Activated CD4-positive, alpha-beta T cell treated with anti-CD3 and anti-CD28 coated beads, Interleukin-2, amount 10 ng/mL, durations not matched to agents 7 days and 5 days (primary cell): ENCODE measurements around the gene SH3RF3. TPM values are rescaled to one million over a fixed set of nuclear protein-coding genes. Genes with fewer than 3 reads are reported as not detected.

Experiments
- CTCF ChIA-PET: fragments of 350-600 bp; sonication (Branson Sonifier 250); formaldehyde crosslinking; loops from one replicate; lab custom pipeline; 2021; ENCODE audit warnings: antibody characterized with exemption; lab: Charles Lee
- POLR2A ChIA-PET: fragments of 350-600 bp; sonication (Branson Sonifier 250); formaldehyde crosslinking; loops from one replicate; lab custom pipeline; 2021; ENCODE audit warnings: antibody characterized with exemption; lab: Charles Lee
- DNase-seq: peaks from one replicate; pipeline ENCODE4 v3.0.0-alpha.2; 2020
- H3K27ac Mint-ChIP-seq: one replicate; pipeline ENCODE4 v1.8.0; 2021; ENCODE audit warnings: mild to moderate bottlenecking, moderate library complexity, mixed read lengths
- H3K27me3 Mint-ChIP-seq: one replicate; pipeline ENCODE4 v1.8.0; 2021; ENCODE audit warnings: mixed read lengths
- H3K36me3 Mint-ChIP-seq: one replicate; pipeline ENCODE4 v1.8.0; 2021; ENCODE audit warnings: low read depth, mixed read lengths
- H3K4me1 Mint-ChIP-seq: one replicate; pipeline ENCODE4 v1.8.0; 2021; ENCODE audit warnings: mixed read lengths
- H3K4me3 Mint-ChIP-seq: one replicate; pipeline ENCODE4 v1.8.0; 2021; ENCODE audit warnings: mild to moderate bottlenecking, moderate library complexity, mixed read lengths
- H3K9me3 Mint-ChIP-seq: one replicate; pipeline ENCODE4 v1.8.0; 2021; ENCODE audit warnings: mixed read lengths
- total RNA-seq, 2 experiments: library from RNA; stranded (reverse); gene quantifications; one replicate each; pipeline ENCODE4 v1.2.3, GENCODE V29; 2021

The SH3RF3 gene
- total RNA-seq, 2 experiments from 2014 or later = 0.08 to 0.17 TPM

DNA sequence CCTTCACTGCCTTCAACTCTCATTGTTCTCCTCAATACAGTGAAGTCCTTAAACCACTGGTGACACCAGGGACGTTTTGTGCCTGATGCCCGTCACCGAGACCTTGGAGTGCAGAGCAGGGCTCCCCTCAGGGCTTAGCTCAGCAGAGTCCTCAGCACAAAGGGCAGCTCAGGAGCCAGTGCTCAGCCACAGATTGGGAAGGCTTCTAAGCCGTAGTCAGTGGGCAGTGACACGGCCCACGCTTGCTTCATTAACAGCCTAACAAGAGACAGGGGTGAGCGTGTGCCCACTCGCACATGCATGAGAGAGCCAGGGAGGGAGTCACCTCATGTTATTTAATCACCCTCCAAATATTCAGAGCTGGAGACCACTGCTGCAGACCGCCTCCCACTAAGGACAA lies 137.5 kb downstream of the SH3RF3 start:
- H3K4me1 Mint-ChIP-seq = no peaks in the 10 kb centered on the region
- no peaks in the 10 kb centered on the region for H3K9me3 Mint-ChIP-seq
- H3K27me3 Mint-ChIP-seq = no peaks in the 10 kb centered on the region
- no peak overlapping the region for H3K27ac Mint-ChIP-seq
- no peak for DNase-seq
- POLR2A ChIA-PET = no interaction called here
- CTCF ChIA-PET = interaction anchor here (1.0 kb wide), 1 partner anchor 17 kb away, joined by 3 read pairs; no protein-coding TSS in a partner anchor
- no peaks in the 10 kb centered on the region for H3K36me3 Mint-ChIP-seq
- no peak overlapping the region for H3K4me3 Mint-ChIP-seq

- H3K27me3 Mint-ChIP-seq = no peaks in the 10 kb centered on the region
- H3K36me3 Mint-ChIP-seq = no peaks in the 10 kb centered on the region
- H3K9me3 Mint-ChIP-seq = no peaks in the 10 kb centered on the region
- H3K4me1 Mint-ChIP-seq = no peaks in the 10 kb centered on the region
- CTCF ChIA-PET = interaction anchor here (1.0 kb wide), 1 partner anchor 16 kb away, joined by 3 read pairs; no protein-coding TSS in a partner anchor
- POLR2A ChIA-PET = no interaction called here
- no peak for DNase-seq
- no peak overlapping the region for H3K27ac Mint-ChIP-seq
- H3K4me3 Mint-ChIP-seq = no peak overlapping the region
Measured at GRCh38 chr2:109266998-109267854, 138.2 kb downstream of the SH3RF3 start.

DNA sequence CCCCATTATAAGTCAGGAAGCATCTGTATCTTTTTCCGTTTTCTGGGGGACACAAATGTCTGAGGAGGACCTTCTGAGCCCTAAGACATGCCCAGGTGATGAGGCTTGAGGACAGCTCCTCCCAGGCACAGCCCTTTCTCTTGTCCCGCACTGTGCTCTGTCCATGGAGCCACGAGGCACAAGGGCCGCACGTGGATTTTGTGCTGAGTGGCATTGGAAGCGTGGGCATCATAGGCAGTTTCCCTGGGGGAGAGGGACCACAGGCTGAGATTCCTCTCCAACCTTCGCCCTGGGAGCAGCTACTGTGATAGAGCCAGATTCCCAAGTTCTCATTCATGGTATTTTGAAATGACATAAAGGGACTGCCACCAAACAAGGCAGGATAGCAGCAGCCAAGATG lies 139.9 kb downstream of the SH3RF3 start:
- Mint-ChIP-seq H3K36me3 (no peaks in the 10 kb centered on the region), H3K27me3 (peaks cover 5% of the 10 kb centered on the region), H3K9me3 (no peaks in the 10 kb centered on the region), H3K27ac (no peak overlapping the region), H3K4me1 (no peaks in the 10 kb centered on the region), H3K4me3 (no peak overlapping the region)
- POLR2A ChIA-PET = no interaction called here
- CTCF ChIA-PET = no interaction called here
- DNase-seq = no peak

DNA sequence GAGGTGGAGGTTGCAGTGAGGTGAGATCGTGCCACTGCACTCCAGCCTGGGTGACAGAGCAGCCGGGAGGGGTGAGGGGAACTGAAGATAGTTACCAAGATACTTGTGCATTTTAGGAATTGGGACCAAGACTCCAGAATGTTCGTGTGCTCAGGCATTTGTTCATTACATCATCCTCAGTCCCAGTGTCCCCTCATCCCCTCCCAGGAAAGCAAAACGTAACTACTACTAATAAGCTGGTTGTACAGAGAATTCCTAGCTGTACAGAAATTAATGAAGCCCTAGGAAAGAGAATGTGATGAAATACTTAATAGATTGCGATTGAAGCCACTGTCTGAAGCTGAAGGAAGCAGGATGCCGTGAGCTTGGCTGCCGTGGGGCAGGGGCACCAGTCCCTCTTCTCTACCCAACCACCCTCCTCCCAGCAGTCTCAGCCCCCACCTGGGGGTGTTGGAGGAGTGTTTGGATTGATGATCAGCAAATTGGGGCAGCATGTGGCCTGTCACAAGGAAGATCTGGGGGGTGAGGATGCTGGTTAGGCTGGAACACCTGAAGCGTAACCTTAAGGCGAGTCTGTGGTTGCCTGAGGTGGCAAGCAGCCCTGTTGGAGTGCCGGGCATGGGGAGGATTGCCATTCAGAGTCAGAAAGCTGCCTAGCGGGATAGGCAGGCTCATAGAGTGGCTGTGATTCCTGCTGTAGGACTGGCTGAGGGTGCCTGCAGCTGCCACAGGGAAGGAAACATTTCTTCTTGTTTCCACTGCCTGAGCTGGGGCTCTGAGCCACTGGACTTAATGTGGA lies 140.9 kb downstream of the SH3RF3 start:
- CTCF ChIA-PET = interaction anchor here (1.0 kb wide), 1 partner anchor 10 kb away, joined by 3 read pairs; no protein-coding TSS in a partner anchor
- POLR2A ChIA-PET = no interaction called here
- DNase-seq = no peak
- Mint-ChIP-seq H3K27me3 (peaks cover 7% of the 10 kb centered on the region), H3K9me3 (no peaks in the 10 kb centered on the region), H3K36me3 (no peaks in the 10 kb centered on the region), H3K27ac (no peak overlapping the region), H3K4me3 (no peak overlapping the region), H3K4me1 (no peaks in the 10 kb centered on the region)

- Mint-ChIP-seq H3K27ac (no peak overlapping the region), H3K4me3 (no peak overlapping the region), H3K9me3 (no peaks in the 10 kb centered on the region), H3K27me3 (peaks cover 7% of the 10 kb centered on the region), H3K4me1 (no peaks in the 10 kb centered on the region), H3K36me3 (no peaks in the 10 kb centered on the region)
- ChIA-PET CTCF (no interaction called here), POLR2A (no interaction called here)
- DNase-seq = no peak
Measured at GRCh38 chr2:109270505-109271312, 141.7 kb downstream of the SH3RF3 start.

GRCh38 chr2:109271920-109272319 lies 142.9 kb downstream of the SH3RF3 start:
- ChIA-PET POLR2A (no interaction called here), CTCF (no interaction called here)
- H3K4me3 Mint-ChIP-seq = no peak overlapping the region
- no peaks in the 10 kb centered on the region for H3K4me1 Mint-ChIP-seq
- H3K9me3 Mint-ChIP-seq = no peaks in the 10 kb centered on the region
- DNase-seq = no peak
- H3K27ac Mint-ChIP-seq = no peak overlapping the region
- no peaks in the 10 kb centered on the region for H3K36me3 Mint-ChIP-seq
- peaks cover 7% of the 10 kb centered on the region for H3K27me3 Mint-ChIP-seq

GRCh38 chr2:109272461-109272860 lies 143.5 kb downstream of the SH3RF3 start:
- ChIA-PET POLR2A (no interaction called here), CTCF (no interaction called here)
- H3K4me1 Mint-ChIP-seq = no peaks in the 10 kb centered on the region
- H3K36me3 Mint-ChIP-seq = no peaks in the 10 kb centered on the region
- no peaks in the 10 kb centered on the region for H3K9me3 Mint-ChIP-seq
- H3K4me3 Mint-ChIP-seq = no peak overlapping the region
- no peak for DNase-seq
- H3K27ac Mint-ChIP-seq = no peak overlapping the region
- peaks cover 7% of the 10 kb centered on the region for H3K27me3 Mint-ChIP-seq

DNA sequence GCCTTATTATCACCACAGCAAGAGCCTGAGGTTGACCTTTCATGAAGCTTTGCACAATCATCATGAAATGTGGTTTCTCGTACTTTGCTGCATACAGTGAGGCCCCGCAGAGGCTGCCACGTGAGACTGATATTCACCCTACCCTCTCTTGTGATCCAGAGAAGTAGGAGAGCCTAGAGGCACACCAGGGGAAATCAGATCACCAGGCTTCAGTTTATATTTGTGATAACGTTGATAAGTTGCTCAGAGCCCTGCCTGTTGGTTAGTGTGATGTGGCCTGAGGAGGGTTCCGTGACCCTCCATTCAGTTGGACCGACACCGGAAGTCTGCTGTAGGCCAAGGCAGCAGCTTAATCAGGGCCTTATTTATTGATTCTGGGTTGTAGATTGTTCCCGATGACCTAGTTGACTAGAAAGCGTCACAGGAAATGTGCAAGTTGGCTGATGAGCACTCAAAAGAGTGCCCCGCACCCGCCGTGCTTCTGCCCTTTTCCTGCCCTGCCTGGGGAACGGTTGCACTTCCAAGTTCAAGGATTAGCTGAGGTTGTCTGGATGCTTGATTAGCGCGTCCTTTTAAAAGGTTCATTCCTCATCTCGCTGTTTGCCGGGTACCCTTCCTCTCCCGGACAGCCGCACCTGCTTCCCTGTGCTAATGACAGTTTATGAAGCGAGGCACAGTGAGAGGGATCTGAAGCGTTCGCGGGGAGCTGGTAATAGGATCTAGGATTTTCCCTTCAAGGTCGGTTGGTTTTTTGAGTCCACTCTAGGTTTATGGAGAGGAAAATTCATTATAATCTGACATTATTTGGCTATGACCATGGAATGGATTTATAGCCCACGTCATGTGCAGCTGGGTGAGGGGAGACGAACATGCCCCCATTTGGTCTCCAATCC lies 146.4 kb downstream of the SH3RF3 start:
- no peak overlapping the region for H3K4me3 Mint-ChIP-seq
- ChIA-PET POLR2A (no interaction called here), CTCF (interaction anchor here (1.0 kb wide), 1 partner anchor 135 kb away, joined by 5 read pairs; no protein-coding TSS in a partner anchor)
- peaks cover 7% of the 10 kb centered on the region for H3K27me3 Mint-ChIP-seq
- no peaks in the 10 kb centered on the region for H3K4me1 Mint-ChIP-seq
- no peak overlapping the region for H3K27ac Mint-ChIP-seq
- H3K36me3 Mint-ChIP-seq = no peaks in the 10 kb centered on the region
- no peak for DNase-seq
- no peaks in the 10 kb centered on the region for H3K9me3 Mint-ChIP-seq

DNA sequence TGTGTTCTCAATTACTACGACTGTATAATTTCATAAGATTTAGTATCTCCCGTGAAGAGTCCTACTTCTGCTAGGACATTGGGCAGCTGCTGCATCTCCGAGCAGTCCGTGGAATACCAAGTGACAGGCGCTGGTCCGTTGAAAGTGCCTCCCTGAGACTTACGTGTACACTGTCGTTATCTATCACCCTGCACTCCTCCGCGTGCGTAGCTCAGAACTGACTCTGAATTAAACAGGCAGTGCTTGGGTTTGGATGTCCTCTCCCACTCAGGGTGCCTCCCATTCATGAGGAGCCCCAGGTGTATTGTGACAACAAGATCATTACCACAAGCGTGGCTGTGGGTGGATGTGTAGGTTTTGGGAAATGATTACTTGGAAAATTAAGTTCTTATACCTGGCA lies 148.4 kb downstream of the SH3RF3 start:
- ChIA-PET CTCF (interaction anchor here (0.6 kb wide), 1 partner anchor 1451 kb away, joined by 4 read pairs; no protein-coding TSS in a partner anchor), POLR2A (no interaction called here)
- Mint-ChIP-seq H3K27me3 (peaks cover 7% of the 10 kb centered on the region), H3K4me1 (no peaks in the 10 kb centered on the region), H3K27ac (no peak overlapping the region), H3K9me3 (no peaks in the 10 kb centered on the region), H3K4me3 (no peak overlapping the region), H3K36me3 (no peaks in the 10 kb centered on the region)
- DNase-seq = no peak

DNA sequence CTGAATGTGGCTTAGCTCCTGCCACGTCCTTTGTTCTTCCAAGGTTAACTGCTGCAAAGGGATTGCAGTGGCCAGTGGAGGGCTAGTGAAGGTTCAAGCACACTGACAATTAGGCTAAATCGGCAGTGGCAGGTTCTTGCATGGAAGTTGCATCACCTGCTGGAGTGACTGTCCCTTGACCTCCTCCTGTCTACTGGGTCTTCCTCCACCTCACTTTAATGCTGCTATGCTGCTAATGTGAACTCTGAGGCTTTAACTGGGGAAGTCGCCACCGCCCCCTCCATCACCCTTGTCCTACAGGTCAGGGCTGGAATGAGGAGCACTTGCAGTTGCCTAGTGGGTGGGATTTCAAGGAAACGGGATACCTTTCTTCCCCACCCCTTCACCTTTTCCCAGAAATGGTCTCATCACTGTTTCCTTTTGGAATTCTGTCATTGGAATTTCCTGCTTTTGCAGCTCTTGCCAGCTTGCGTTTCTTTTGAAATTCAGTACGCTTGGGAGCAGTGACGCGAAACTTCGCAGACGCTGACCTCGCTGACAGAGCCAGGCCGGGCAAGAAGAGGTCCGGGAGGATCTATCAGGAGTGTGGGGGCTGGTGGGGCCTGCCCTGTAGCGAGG lies 150.3 kb downstream of the SH3RF3 start:
- Mint-ChIP-seq H3K27ac (no peak overlapping the region), H3K4me3 (no peak overlapping the region), H3K9me3 (no peaks in the 10 kb centered on the region), H3K27me3 (peaks cover 1% of the 10 kb centered on the region), H3K36me3 (no peaks in the 10 kb centered on the region), H3K4me1 (no peaks in the 10 kb centered on the region)
- ChIA-PET POLR2A (no interaction called here), CTCF (interaction anchor here (1.1 kb wide), 1 partner anchor 10 kb away, joined by 3 read pairs; no protein-coding TSS in a partner anchor)
- DNase-seq = no peak

DNA sequence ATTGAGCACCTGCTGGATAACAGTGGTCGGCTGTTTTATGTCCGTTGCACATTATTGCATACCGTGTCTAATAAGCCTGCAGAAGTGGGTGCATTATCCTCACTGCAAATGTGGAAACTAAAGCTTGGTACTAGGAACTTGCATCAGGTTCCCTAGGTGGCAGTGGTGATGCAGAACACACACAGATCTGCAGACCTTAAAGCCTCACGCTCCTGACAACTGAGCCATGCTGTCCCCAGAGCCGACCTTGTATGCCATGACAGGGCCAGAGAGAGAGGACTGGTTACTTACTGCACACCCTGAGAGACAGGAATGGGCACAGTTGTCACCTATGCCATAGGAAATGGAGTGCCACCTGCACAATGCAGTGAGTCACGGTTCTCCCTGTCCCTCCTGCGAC lies 151.8 kb downstream of the SH3RF3 start:
- no peaks in the 10 kb centered on the region for H3K4me1 Mint-ChIP-seq
- ChIA-PET POLR2A (no interaction called here), CTCF (no interaction called here)
- no peaks in the 10 kb centered on the region for H3K9me3 Mint-ChIP-seq
- H3K27me3 Mint-ChIP-seq = no peaks in the 10 kb centered on the region
- no peak overlapping the region for H3K27ac Mint-ChIP-seq
- H3K36me3 Mint-ChIP-seq = no peaks in the 10 kb centered on the region
- H3K4me3 Mint-ChIP-seq = no peak overlapping the region
- no peak for DNase-seq
